Fibroblast of lung (primary cell): Measurements from ENCODE around the gene TIAM2. TPM values are rescaled to one million over a fixed set of nuclear protein-coding genes. Genes with fewer than 3 reads are reported as not detected.

Experiments
- DNase-seq, 2 donors: peaks; one replicate each; pipeline versions ENCODE4 v3.0.0 to v3.0.0-alpha.2; 2010; ENCODE audit warnings: low read depth in 2 of 2
- H2AFZ ChIP-seq: 2 replicates; pipeline ENCODE4 v1.5.1; 2012; ENCODE audit warnings: low read length, control low read depth, inconsistent platforms
- H3K27ac ChIP-seq: 2 replicates; pipeline ENCODE4 v1.5.1; 2011; ENCODE audit warnings: low read length, control low read depth; ENCODE audit not compliant: insufficient read depth
- H3K27me3 ChIP-seq: 2 replicates; pipeline ENCODE4 v1.5.1; 2011; ENCODE audit warnings: mild to moderate bottlenecking, low read length; ENCODE audit not compliant: control insufficient read depth, insufficient read depth
- H3K36me3 ChIP-seq: 2 replicates; pipeline ENCODE4 v1.5.1; 2011; ENCODE audit warnings: low read length; ENCODE audit not compliant: control insufficient read depth, insufficient read depth
- H3K4me1 ChIP-seq: 2 replicates; pipeline ENCODE4 v1.5.1; 2011; ENCODE audit warnings: low read length; ENCODE audit not compliant: control insufficient read depth, insufficient read depth; ENCODE audit errors: extremely low read depth
- H3K4me2 ChIP-seq: 2 replicates; pipeline ENCODE4 v1.5.1; 2011; ENCODE audit warnings: low read length, control low read depth; ENCODE audit not compliant: insufficient read depth; ENCODE audit errors: extremely low read depth
- H3K4me3 ChIP-seq, 4 experiments: fragments of 200-600 bp in 1 of 4; sonication (generic) in 1 of 4; replicated peaks in 1 of 4; 2 replicates each; pipeline ENCODE4 v1.5.1; 2011 to 2016; ENCODE audit warnings: low read length in 4 of 4, low read depth in 3 of 4, mild to moderate bottlenecking in 3 of 4, control low read depth in 2 of 4, inconsistent platforms in 1 of 4, mixed read lengths in 1 of 4; ENCODE audit not compliant: insufficient read depth in 1 of 4; ENCODE audit errors: control extremely low read depth in 1 of 4
- H3K79me2 ChIP-seq: 2 replicates; pipeline ENCODE4 v1.5.1; 2012; ENCODE audit warnings: mild to moderate bottlenecking, low read length, inconsistent platforms; ENCODE audit not compliant: control insufficient read depth, insufficient read depth
- H3K9ac ChIP-seq: 2 replicates; pipeline ENCODE4 v1.5.1; 2011; ENCODE audit warnings: mild to moderate bottlenecking, low read length, control low read depth; ENCODE audit not compliant: insufficient read depth
- H3K9me3 ChIP-seq: 2 replicates; pipeline ENCODE4 v1.5.1; 2012; ENCODE audit warnings: low read depth, low read length; ENCODE audit not compliant: control insufficient read depth, insufficient read depth
- H4K20me1 ChIP-seq: 2 replicates; pipeline ENCODE4 v1.5.1; 2011; ENCODE audit warnings: low read length; ENCODE audit not compliant: control insufficient read depth, insufficient read depth; ENCODE audit errors: extremely low read depth
- EZH2 ChIP-seq: IDR thresholded peaks from 2 replicates; pipeline ENCODE4 v1.5.1; 2012; ENCODE audit warnings: low read length, control low read depth, mild to moderate bottlenecking; ENCODE audit errors: missing control alignments
- polyA plus RNA-seq, 2 donors: library from polyadenylated mRNA; depleted of rRNA in 1 of 2; stranded (reverse) in 1 of 2; unstranded in 1 of 2; fragments of >200 nt; gene quantifications; 2 replicates each; pipeline ENCODE4 v1.2.1, GENCODE V29; 2011 to 2012; ENCODE audit warnings: missing spikeins in 1 of 2
- total RNA-seq: library from RNA; depleted of rRNA; stranded (reverse); fragments of >200 nt; gene quantifications from 2 replicates; pipeline ENCODE4 v1.2.1, GENCODE V29; 2014
- TF ChIP-seq, protein P1 (sequence below), 2 donors: IDR thresholded peaks in 1 of 2; conservative IDR thresholded peaks in 1 of 2; 1 replicate in 1 of 2; 2 replicates in 1 of 2; pipeline ENCODE4 v1.5.1; 2011 to 2012; ENCODE audit warnings: low read length in 2 of 2, control low read depth in 1 of 2, inconsistent platforms in 1 of 2, low read depth in 1 of 2, mild to moderate bottlenecking in 1 of 2

The TIAM2 gene
- total and polyA plus RNA-seq, 2 donors (not counting 1 experiment from before 2014, with no cell fraction given), result 6.2 to 11.2 TPM

- TF ChIP-seq, protein P1, sequence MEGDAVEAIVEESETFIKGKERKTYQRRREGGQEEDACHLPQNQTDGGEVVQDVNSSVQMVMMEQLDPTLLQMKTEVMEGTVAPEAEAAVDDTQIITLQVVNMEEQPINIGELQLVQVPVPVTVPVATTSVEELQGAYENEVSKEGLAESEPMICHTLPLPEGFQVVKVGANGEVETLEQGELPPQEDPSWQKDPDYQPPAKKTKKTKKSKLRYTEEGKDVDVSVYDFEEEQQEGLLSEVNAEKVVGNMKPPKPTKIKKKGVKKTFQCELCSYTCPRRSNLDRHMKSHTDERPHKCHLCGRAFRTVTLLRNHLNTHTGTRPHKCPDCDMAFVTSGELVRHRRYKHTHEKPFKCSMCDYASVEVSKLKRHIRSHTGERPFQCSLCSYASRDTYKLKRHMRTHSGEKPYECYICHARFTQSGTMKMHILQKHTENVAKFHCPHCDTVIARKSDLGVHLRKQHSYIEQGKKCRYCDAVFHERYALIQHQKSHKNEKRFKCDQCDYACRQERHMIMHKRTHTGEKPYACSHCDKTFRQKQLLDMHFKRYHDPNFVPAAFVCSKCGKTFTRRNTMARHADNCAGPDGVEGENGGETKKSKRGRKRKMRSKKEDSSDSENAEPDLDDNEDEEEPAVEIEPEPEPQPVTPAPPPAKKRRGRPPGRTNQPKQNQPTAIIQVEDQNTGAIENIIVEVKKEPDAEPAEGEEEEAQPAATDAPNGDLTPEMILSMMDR (conservative IDR thresholded peaks at IDR 0.05 in 1 of 2, IDR thresholded peaks at IDR 0.05 in 1 of 2; ENCODE audit: low read depth in 1 of 2, low read length in 2 of 2), result no peak
- TF ChIP-seq EZH2, result no peak
- Histone ChIP-seq H3K79me2 (no peaks in the 10 kb centered on the region), H3K4me1 (peaks cover 5% of the 10 kb centered on the region)
Measured at GRCh38 chr6:155194399-155194798, 199.3 kb downstream of the TIAM2 start.

GRCh38 chr6:155195903-155196302 lies 200.8 kb downstream of the TIAM2 start:
- TF ChIP-seq, protein P1 (conservative IDR thresholded peaks at IDR 0.05 in 1 of 2, IDR thresholded peaks at IDR 0.05 in 1 of 2; ENCODE audit: low read depth in 1 of 2, low read length in 2 of 2), result no peak
- no peak for TF ChIP-seq EZH2
- H2AFZ ChIP-seq, result no peak overlapping the region
- H3K4me3 ChIP-seq, result no peak overlapping the region
- no peak overlapping the region for H3K27ac ChIP-seq
- DNase-seq, result no peak
- no peaks in the 10 kb centered on the region for H3K9me3 ChIP-seq
- H3K36me3 ChIP-seq, result no peaks in the 10 kb centered on the region
- no peaks in the 10 kb centered on the region for H3K4me1 ChIP-seq
- no peaks in the 10 kb centered on the region for H4K20me1 ChIP-seq
- no peaks in the 10 kb centered on the region for H3K79me2 ChIP-seq
- no peaks in the 10 kb centered on the region for H3K27me3 ChIP-seq
- no peak overlapping the region for H3K9ac ChIP-seq
- no peak overlapping the region for H3K4me2 ChIP-seq

More at GRCh38 chr6:155194399-155194798, 199.3 kb downstream of the TIAM2 start:
- Histone ChIP-seq H3K4me3 (no peak overlapping the region), H3K9me3 (no peaks in the 10 kb centered on the region), H4K20me1 (no peaks in the 10 kb centered on the region), H3K27me3 (no peaks in the 10 kb centered on the region), H3K27ac (no peak overlapping the region), H2AFZ (no peak overlapping the region), H3K4me2 (no peak overlapping the region), H3K9ac (no peak overlapping the region), H3K36me3 (no peaks in the 10 kb centered on the region)
- no peak for DNase-seq

GRCh38 chr6:155196911-155197310 lies 201.8 kb downstream of the TIAM2 start:
- H3K27ac ChIP-seq, result no peak overlapping the region
- DNase-seq, result no peak
- H3K4me3 ChIP-seq, result no peak overlapping the region
- H2AFZ ChIP-seq, result no peak overlapping the region
- TF ChIP-seq EZH2, result no peak
- TF ChIP-seq, protein P1 (conservative IDR thresholded peaks at IDR 0.05 in 1 of 2, IDR thresholded peaks at IDR 0.05 in 1 of 2; ENCODE audit: low read depth in 1 of 2, low read length in 2 of 2), result no peak
- H3K9ac ChIP-seq, result no peak overlapping the region
- H4K20me1 ChIP-seq, result no peaks in the 10 kb centered on the region
- H3K36me3 ChIP-seq, result no peaks in the 10 kb centered on the region
- H3K4me1 ChIP-seq, result peaks cover 5% of the 10 kb centered on the region
- no peaks in the 10 kb centered on the region for H3K27me3 ChIP-seq
- H3K4me2 ChIP-seq, result no peak overlapping the region
- H3K79me2 ChIP-seq, result no peaks in the 10 kb centered on the region
- no peaks in the 10 kb centered on the region for H3K9me3 ChIP-seq
